Stimulated activated CD4-positive, alpha-beta T cell treated with anti-CD3 and anti-CD28 coated beads, Interleukin-1b, Interleukin-23, amount 100 ng/mL, for 24 hours (primary cell): Measurements from ENCODE around the gene NXPH1.

Experiments
- DNase-seq, 4 experiments: peaks; one replicate each; pipeline ENCODE4 v3.0.0-alpha.2; 2020; ENCODE audit warnings: low read depth in 4 of 4, low spot score in 1 of 4

Gene NXPH1

GRCh38 chr7:8491544-8492489 lies 58.4 kb downstream of the NXPH1 start:
- no peak for DNase-seq

- DNase-seq = no peak
These were observed 65.7 kb downstream of the NXPH1 start for GRCh38 chr7:8499128-8499527.

- DNase-seq = no peak
These were observed 66.9 kb downstream of the NXPH1 start for GRCh38 chr7:8500286-8500685.

- DNase-seq = no peak
These were observed 74.2 kb downstream of the NXPH1 start for GRCh38 chr7:8507566-8507965.

GRCh38 chr7:8509621-8510020 lies 76.2 kb downstream of the NXPH1 start:
- no peak for DNase-seq

GRCh38 chr7:8511855-8512254 lies 78.4 kb downstream of the NXPH1 start:
- DNase-seq = no peak

GRCh38 chr7:8514781-8515519 lies 81.5 kb downstream of the NXPH1 start:
- DNase-seq = no peak

- DNase-seq = no peak
These were observed 82.3 kb downstream of the NXPH1 start for GRCh38 chr7:8515640-8516185.

GRCh38 chr7:8516976-8517375 lies 83.6 kb downstream of the NXPH1 start:
- DNase-seq = no peak

GRCh38 chr7:8528311-8528710 lies 94.9 kb downstream of the NXPH1 start:
- DNase-seq = no peak

- DNase-seq = no peak
These were observed 98.6 kb downstream of the NXPH1 start for GRCh38 chr7:8531991-8532515.

GRCh38 chr7:8536431-8536830 lies 103.0 kb downstream of the NXPH1 start:
- no peak for DNase-seq

GRCh38 chr7:8549046-8549445 lies 115.6 kb downstream of the NXPH1 start:
- DNase-seq = no peak

GRCh38 chr7:8560501-8560900 lies 127.1 kb downstream of the NXPH1 start:
- no peak for DNase-seq

GRCh38 chr7:8561449-8561848 lies 128.0 kb downstream of the NXPH1 start:
- no peak for DNase-seq

- DNase-seq = no peak
These were observed 130.9 kb downstream of the NXPH1 start for GRCh38 chr7:8564281-8564680.

- DNase-seq = no peak
These were observed 132.6 kb downstream of the NXPH1 start for GRCh38 chr7:8566016-8566415.

- DNase-seq = no peak
These were observed 134.2 kb downstream of the NXPH1 start for GRCh38 chr7:8567626-8568025.

GRCh38 chr7:8579661-8580194 lies 146.3 kb downstream of the NXPH1 start:
- DNase-seq = no peak

- DNase-seq = no peak
These were observed 148.4 kb downstream of the NXPH1 start for GRCh38 chr7:8581842-8582241.

GRCh38 chr7:8582728-8583127 lies 149.3 kb downstream of the NXPH1 start:
- no peak for DNase-seq
